Retinal pigment epithelial cell (primary cell): Measurements from ENCODE around the gene DEXI.
"Not testable (repeated sequence)": the region's sequence is repeated elsewhere in the genome, so short reads cannot be mapped to it uniquely, and the experiment has no call there.

Source experiments
- DNase-seq: peaks from one replicate; pipeline ENCODE4 v3.0.0-alpha.2; 2010; ENCODE audit warnings: low read depth
- H3K4me3 ChIP-seq: 2 replicates; pipeline ENCODE4 v1.5.1; 2011; ENCODE audit warnings: mild to moderate bottlenecking, low read length, control low read depth, moderate library complexity
- CTCF ChIP-seq: conservative IDR thresholded peaks from 2 replicates; pipeline ENCODE4 v1.5.1; 2011; ENCODE audit warnings: low read depth, low read length, control low read depth, inconsistent platforms

The DEXI gene

GRCh38 chr16:10969615-10970014, 27.3 kb upstream of the DEXI start:
- no peak for TF ChIP-seq CTCF
- no peak for DNase-seq
- no peak overlapping the region for H3K4me3 ChIP-seq

- TF ChIP-seq CTCF: no peak
- no peak for DNase-seq
- no peak overlapping the region for H3K4me3 ChIP-seq
Observed at GRCh38 chr16:10968498-10968897, 26.2 kb upstream of the DEXI start.

- no peak for DNase-seq
- H3K4me3 ChIP-seq: no peak overlapping the region
- TF ChIP-seq CTCF: no peak
Observed at GRCh38 chr16:10967986-10968385, 25.7 kb upstream of the DEXI start.

- not testable (repeated sequence) for DNase-seq, H3K4me3 ChIP-seq
Observed at GRCh38 chr16:10966559-10966958, 24.3 kb upstream of the DEXI start.

- TF ChIP-seq CTCF: no peak
- no peak overlapping the region for H3K4me3 ChIP-seq
- no peak for DNase-seq
Observed at GRCh38 chr16:10966129-10966528, 23.9 kb upstream of the DEXI start.

- DNase-seq: no peak
- H3K4me3 ChIP-seq: no peak overlapping the region
- no peak for TF ChIP-seq CTCF
Observed at GRCh38 chr16:10965440-10966061, 23.3 kb upstream of the DEXI start.

- TF ChIP-seq CTCF: no peak
- no peak for DNase-seq
- H3K4me3 ChIP-seq: no peak overlapping the region
Observed at GRCh38 chr16:10964891-10965326, 22.6 kb upstream of the DEXI start.
